PC-3 (cell line): ENCODE measurements around the gene TMEM106C. TPM values are rescaled to one million over a fixed set of nuclear protein-coding genes. Genes with fewer than 3 reads are reported as not detected.

Source experiments
- ATAC-seq: fragments of 200-7000 bp; cut with Tn5 transposase; 2 replicates; pipeline ENCODE4 v1.9.1; 2020; ENCODE audit warnings: mild to moderate bottlenecking, moderate library complexity
- BruUV-seq: library from RNA; stranded (reverse); fragments of 400-500 nt; replicated peaks from 2 replicates; lab custom pipeline; 2021; lab: Mats Ljungman, UMichigan
- CTCF ChIA-PET: fragments of 300-600 bp; sonication (Branson Sonifier 250); formaldehyde crosslinking; loops from one replicate; lab custom pipeline; 2022; ENCODE audit warnings: antibody characterized with exemption; lab: Charles Lee
- POLR2A ChIA-PET: fragments of 300-600 bp; sonication (Branson Sonifier 250); formaldehyde crosslinking; loops from one replicate; lab custom pipeline; 2022; ENCODE audit warnings: antibody characterized with exemption; ENCODE audit not compliant: unreplicated experiment; lab: Charles Lee
- DNase-seq: peaks from one replicate; pipeline ENCODE4 v3.0.0-alpha.2; 2015
- H2AFZ ChIP-seq: fragments of 300-600 bp; sonication (generic); 2 replicates; pipeline ENCODE4 v1.6.0; 2016; ENCODE audit warnings: antibody characterized with exemption, low read length
- H3F3A ChIP-seq: fragments of 300-600 bp; sonication (generic); one replicate; pipeline ENCODE4 v1.6.0; 2017; ENCODE audit warnings: antibody characterized with exemption, low read length, control low read depth, mild to moderate bottlenecking; ENCODE audit not compliant: unreplicated experiment
- H3K27ac ChIP-seq: fragments of 300-600 bp; sonication (generic); 2 replicates; pipeline ENCODE4 v1.5.1; 2016; ENCODE audit warnings: mild to moderate bottlenecking, low read length
- H3K27me3 ChIP-seq: fragments of 300-600 bp; sonication (generic); 2 replicates; pipeline ENCODE4 v1.6.1; 2016; ENCODE audit warnings: low read length, mixed read lengths
- H3K36me3 ChIP-seq: fragments of 300-600 bp; sonication (generic); 2 replicates; pipeline ENCODE4 v1.6.1; 2016; ENCODE audit warnings: low read depth, mixed run types, low read length, mixed read lengths
- H3K4me1 ChIP-seq: fragments of 300-600 bp; sonication (generic); 2 replicates; pipeline ENCODE4 v1.5.1; 2016; ENCODE audit warnings: low read length; ENCODE audit not compliant: insufficient read depth
- H3K4me2 ChIP-seq: fragments of 300-600 bp; sonication (generic); 2 replicates; pipeline ENCODE4 v1.6.0; 2016; ENCODE audit warnings: low read length
- H3K4me3 ChIP-seq: fragments of 300-600 bp; sonication (generic); 2 replicates; pipeline ENCODE4 v1.5.1; 2016; ENCODE audit warnings: mild to moderate bottlenecking, low read length, mixed read lengths
- H3K79me2 ChIP-seq: fragments of 300-600 bp; sonication (generic); 2 replicates; pipeline ENCODE4 v1.6.1; 2017; ENCODE audit warnings: low read length, mixed read lengths
- H3K9ac ChIP-seq: fragments of 300-600 bp; sonication (generic); 2 replicates; pipeline ENCODE4 v1.6.0; 2016; ENCODE audit warnings: mild to moderate bottlenecking, low read length
- H3K9me2 ChIP-seq: fragments of 300-600 bp; sonication (generic); replicated peaks from 2 replicates; pipeline ENCODE4 v1.6.1; 2016; ENCODE audit warnings: mixed run types, low read length, mixed read lengths
- H3K9me3 ChIP-seq: fragments of 300-600 bp; sonication (generic); 2 replicates; pipeline ENCODE4 v1.6.1; 2016; ENCODE audit warnings: low read length, mixed read lengths
- H4K20me1 ChIP-seq: fragments of 300-600 bp; sonication (generic); 2 replicates; pipeline ENCODE4 v1.6.1; 2016; ENCODE audit warnings: low read length, mixed read lengths
- CTCF ChIP-seq: fragments of 300-600 bp; sonication (generic); conservative IDR thresholded peaks from 2 replicates; pipeline ENCODE4 v1.5.1; 2017; ENCODE audit warnings: antibody characterized with exemption, low read depth, mild to moderate bottlenecking, low read length
- EZH2 ChIP-seq: fragments of 300-600 bp; sonication (generic); IDR thresholded peaks from one replicate; pipeline ENCODE4 v1.6.1; 2017; ENCODE audit warnings: antibody characterized with exemption, mild to moderate bottlenecking, low read length; ENCODE audit not compliant: unreplicated experiment
- EZH2phosphoT487 ChIP-seq: fragments of 300-600 bp; sonication (generic); IDR thresholded peaks from 2 replicates; pipeline ENCODE4 v1.6.1; 2018; ENCODE audit warnings: mild to moderate bottlenecking, antibody characterized with exemption, low read length, borderline replicate concordance
- intact Hi-C: fragments of 100-400 bp; cut with micrococcal nuclease; formaldehyde crosslinking; loops from 2 replicates; pipeline ENCODE4 v1.9.0; 2023
- total RNA-seq: library from RNA; depleted of rRNA; stranded (reverse); fragments of >200 nt; gene quantifications from 2 replicates; pipeline ENCODE4 v1.2.3, GENCODE V29; 2014

The TMEM106C gene
- total RNA-seq, 1 experiment from 2014 or later = 166 TPM

GRCh38 chr12:48004053-48004941 is 40.9 kb downstream of the TMEM106C start, which contains the start of gene COL2A1:
Gene COL2A1, minus strand, starts transcription at chr12:48004476. Its CDS starts 155 bp downstream, at chr12:48004321.
- Histone ChIP-seq H4K20me1 (no peaks in the 10 kb centered on the region), H3K9ac (no peak within 1 kb of the TSS), H3K4me2 (peak within 1 kb of the TSS; percentile 93), H3K36me3 (no peaks in the 10 kb centered on the region), H3K79me2 (no peaks in the 10 kb centered on the region), H3K9me3 (no peaks in the 10 kb centered on the region), H3K9me2 (no peaks in the 10 kb centered on the region), H3F3A (no peaks in the 10 kb centered on the region), H3K27me3 (peaks cover 37% of the 10 kb centered on the region), H3K27ac (no peak within 1 kb of the TSS), H3K4me3 (peak within 1 kb of the TSS; percentile 72), H3K4me1 (peaks cover 33% of the 10 kb centered on the region), H2AFZ (peak within 1 kb of the TSS; percentile 73)
- ChIA-PET POLR2A (no interaction called here), CTCF (no interaction called here)
- no TSS peak for BruUV-seq
- intact Hi-C loops = loop anchor here (5.0 kb wide), 1 partner anchor 42 kb away; the partner anchor contains the start of gene TMEM106C
- DNase-seq (peak; percentile 27), ATAC-seq (peak; percentile 4; the same call in 1 of the 2 replicates)
- TF ChIP-seq EZH2 (peak; percentile 88), CTCF (no peak), EZH2phosphoT487 (peak; percentile 48; the same call in 1 of the 2 replicates)

- ChIA-PET POLR2A (no interaction called here), CTCF (no interaction called here)
- intact Hi-C loops = no loop called here
- H3F3A ChIP-seq = no peaks in the 10 kb centered on the region
- DNase-seq (no peak), ATAC-seq (no peak)
- H3K27ac ChIP-seq = no peak overlapping the region
- no peak overlapping the region for H3K4me3 ChIP-seq
- peaks cover 37% of the 10 kb centered on the region for H3K27me3 ChIP-seq
- H3K4me2 ChIP-seq = peak overlapping the region; percentile 93
- TF ChIP-seq EZH2phosphoT487 = no peak
- TF ChIP-seq EZH2 = no peak
- no peak for TF ChIP-seq CTCF
- no peaks in the 10 kb centered on the region for H3K9me2 ChIP-seq
- H4K20me1 ChIP-seq = no peaks in the 10 kb centered on the region
- H3K36me3 ChIP-seq = no peaks in the 10 kb centered on the region
- no peaks in the 10 kb centered on the region for H3K79me2 ChIP-seq
- H3K9ac ChIP-seq = no peak overlapping the region
- no peaks in the 10 kb centered on the region for H3K9me3 ChIP-seq
- BruUV-seq = no TSS peak
- peaks cover 33% of the 10 kb centered on the region for H3K4me1 ChIP-seq
- H2AFZ ChIP-seq = no peak overlapping the region
Observed at GRCh38 chr12:48005001-48005749, 41.8 kb downstream of the TMEM106C start.
